Parathyroid adenoma (tissue), 2 donors: ENCODE results near the gene NBAS.

Source experiments
- H2AFZ ChIP-seq: fragments of 300-600 bp; sonication (generic); one replicate; pipeline ENCODE4 v1.7.0; 2017; ENCODE audit warnings: antibody characterized with exemption, mild to moderate bottlenecking
- H3K27ac ChIP-seq: fragments of 300-600 bp; sonication (generic); one replicate; pipeline ENCODE4 v1.7.0; 2017
- H3K27me3 ChIP-seq: fragments of 300-600 bp; sonication (generic); one replicate; pipeline ENCODE4 v1.7.0; 2017; ENCODE audit warnings: low read length; ENCODE audit not compliant: control insufficient read depth, insufficient read depth
- H3K36me3 ChIP-seq: fragments of 300-600 bp; sonication (generic); one replicate; pipeline ENCODE4 v1.7.0; 2017; ENCODE audit warnings: low read length; ENCODE audit not compliant: control insufficient read depth, insufficient read depth
- H3K4me1 ChIP-seq: fragments of 300-600 bp; sonication (generic); one replicate; pipeline ENCODE4 v1.7.0; 2017; ENCODE audit warnings: control low read depth
- H3K4me2 ChIP-seq: fragments of 300-600 bp; sonication (generic); one replicate; pipeline ENCODE4 v1.7.0; 2017; ENCODE audit warnings: low read length
- H3K4me3 ChIP-seq: fragments of 300-600 bp; sonication (generic); one replicate; pipeline ENCODE4 v1.7.0; 2017; ENCODE audit warnings: low read depth, low read length
- H3K79me2 ChIP-seq: fragments of 300-600 bp; sonication (generic); one replicate; pipeline ENCODE4 v1.7.0; 2017; ENCODE audit warnings: control low read depth
- H3K9ac ChIP-seq: fragments of 300-600 bp; sonication (generic); one replicate; pipeline ENCODE4 v1.7.0; 2017; ENCODE audit warnings: mild to moderate bottlenecking
- H3K9me3 ChIP-seq: fragments of 300-600 bp; sonication (generic); one replicate; pipeline ENCODE4 v1.7.0; 2017; ENCODE audit warnings: low read length; ENCODE audit not compliant: control insufficient read depth
- TF ChIP-seq, protein P1 (sequence below): fragments of 300-600 bp; sonication (generic); IDR thresholded peaks from one replicate; pipeline ENCODE4 v1.7.0; 2017; ENCODE audit warnings: antibody characterized with exemption, mild to moderate bottlenecking
- donor health status: primary hyperparathyroidism.

The NBAS gene

DNA sequence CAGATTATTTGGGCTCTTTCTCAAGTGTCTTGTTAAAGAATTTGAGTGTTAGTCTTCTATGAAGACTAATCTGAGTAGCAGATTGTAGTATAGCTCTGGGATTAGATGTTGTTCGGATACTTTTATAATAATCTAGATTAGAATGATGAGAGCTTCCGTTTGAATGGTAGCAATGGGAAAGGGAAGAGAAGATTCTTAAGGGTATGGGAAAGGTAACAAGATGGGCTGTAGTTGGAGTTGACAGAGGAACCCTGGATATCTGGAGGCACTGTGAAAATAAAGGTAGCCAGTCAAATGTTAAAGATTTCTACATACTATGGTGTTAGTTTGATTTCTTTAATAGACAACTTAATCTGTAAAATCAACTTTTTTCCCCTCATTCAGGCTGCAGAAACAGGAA lies 35.2 kb upstream of the NBAS start:
- no peaks in the 10 kb centered on the region for H3K9me3 ChIP-seq
- no peaks in the 10 kb centered on the region for H3K4me1 ChIP-seq
- no peak overlapping the region for H3K27ac ChIP-seq
- peaks cover 7% of the 10 kb centered on the region for H3K79me2 ChIP-seq
- H3K4me3 ChIP-seq, result no peak overlapping the region
- no peak overlapping the region for H3K4me2 ChIP-seq
- H3K27me3 ChIP-seq, result no peaks in the 10 kb centered on the region
- H3K36me3 ChIP-seq, result no peaks in the 10 kb centered on the region
- H3K9ac ChIP-seq, result no peak overlapping the region
- H2AFZ ChIP-seq, result no peak overlapping the region
- TF ChIP-seq, protein P1, sequence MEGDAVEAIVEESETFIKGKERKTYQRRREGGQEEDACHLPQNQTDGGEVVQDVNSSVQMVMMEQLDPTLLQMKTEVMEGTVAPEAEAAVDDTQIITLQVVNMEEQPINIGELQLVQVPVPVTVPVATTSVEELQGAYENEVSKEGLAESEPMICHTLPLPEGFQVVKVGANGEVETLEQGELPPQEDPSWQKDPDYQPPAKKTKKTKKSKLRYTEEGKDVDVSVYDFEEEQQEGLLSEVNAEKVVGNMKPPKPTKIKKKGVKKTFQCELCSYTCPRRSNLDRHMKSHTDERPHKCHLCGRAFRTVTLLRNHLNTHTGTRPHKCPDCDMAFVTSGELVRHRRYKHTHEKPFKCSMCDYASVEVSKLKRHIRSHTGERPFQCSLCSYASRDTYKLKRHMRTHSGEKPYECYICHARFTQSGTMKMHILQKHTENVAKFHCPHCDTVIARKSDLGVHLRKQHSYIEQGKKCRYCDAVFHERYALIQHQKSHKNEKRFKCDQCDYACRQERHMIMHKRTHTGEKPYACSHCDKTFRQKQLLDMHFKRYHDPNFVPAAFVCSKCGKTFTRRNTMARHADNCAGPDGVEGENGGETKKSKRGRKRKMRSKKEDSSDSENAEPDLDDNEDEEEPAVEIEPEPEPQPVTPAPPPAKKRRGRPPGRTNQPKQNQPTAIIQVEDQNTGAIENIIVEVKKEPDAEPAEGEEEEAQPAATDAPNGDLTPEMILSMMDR, result no peak

GRCh38 chr2:15595936-15596335 lies 34.8 kb upstream of the NBAS start:
- Histone ChIP-seq H3K9me3 (no peaks in the 10 kb centered on the region), H2AFZ (no peak overlapping the region), H3K36me3 (no peaks in the 10 kb centered on the region), H3K4me3 (no peak overlapping the region), H3K4me1 (no peaks in the 10 kb centered on the region), H3K79me2 (peaks cover 7% of the 10 kb centered on the region), H3K4me2 (no peak overlapping the region), H3K9ac (no peak overlapping the region), H3K27ac (no peak overlapping the region), H3K27me3 (no peaks in the 10 kb centered on the region)
- TF ChIP-seq, protein P1, result no peak

DNA sequence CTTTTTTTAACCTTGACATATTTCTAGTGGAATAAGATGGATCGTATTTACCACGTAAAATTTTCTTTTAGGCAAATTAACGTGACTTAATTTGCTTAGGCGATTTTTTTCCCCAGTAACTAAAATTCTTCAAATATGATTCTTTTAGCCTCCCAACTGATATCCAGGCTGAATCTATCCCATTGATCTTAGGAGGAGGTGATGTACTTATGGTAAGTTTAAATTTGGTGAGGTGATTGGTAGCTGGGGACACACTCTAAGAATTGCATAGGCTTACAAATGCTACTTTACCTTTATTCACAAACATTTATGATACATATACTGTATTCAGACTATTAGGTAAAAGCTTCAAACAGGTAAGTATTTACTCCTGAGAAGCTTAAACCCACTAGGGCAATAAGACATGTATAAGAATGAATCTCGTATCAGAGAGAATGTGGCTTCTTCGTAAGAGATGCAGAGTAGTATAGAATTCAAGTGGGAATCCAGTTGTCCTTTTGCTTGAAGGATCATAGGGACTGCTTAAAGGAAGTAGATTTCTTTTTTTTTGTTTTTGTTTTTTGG lies 34.3 kb upstream of the NBAS start:
- no peak overlapping the region for H3K9ac ChIP-seq
- H3K36me3 ChIP-seq, result no peaks in the 10 kb centered on the region
- H3K9me3 ChIP-seq, result no peaks in the 10 kb centered on the region
- TF ChIP-seq, protein P1, result no peak
- H3K27ac ChIP-seq, result no peak overlapping the region
- H3K4me3 ChIP-seq, result no peak overlapping the region
- H3K4me1 ChIP-seq, result no peaks in the 10 kb centered on the region
- H3K4me2 ChIP-seq, result no peak overlapping the region
- no peaks in the 10 kb centered on the region for H3K27me3 ChIP-seq
- peaks cover 7% of the 10 kb centered on the region for H3K79me2 ChIP-seq
- no peak overlapping the region for H2AFZ ChIP-seq

DNA sequence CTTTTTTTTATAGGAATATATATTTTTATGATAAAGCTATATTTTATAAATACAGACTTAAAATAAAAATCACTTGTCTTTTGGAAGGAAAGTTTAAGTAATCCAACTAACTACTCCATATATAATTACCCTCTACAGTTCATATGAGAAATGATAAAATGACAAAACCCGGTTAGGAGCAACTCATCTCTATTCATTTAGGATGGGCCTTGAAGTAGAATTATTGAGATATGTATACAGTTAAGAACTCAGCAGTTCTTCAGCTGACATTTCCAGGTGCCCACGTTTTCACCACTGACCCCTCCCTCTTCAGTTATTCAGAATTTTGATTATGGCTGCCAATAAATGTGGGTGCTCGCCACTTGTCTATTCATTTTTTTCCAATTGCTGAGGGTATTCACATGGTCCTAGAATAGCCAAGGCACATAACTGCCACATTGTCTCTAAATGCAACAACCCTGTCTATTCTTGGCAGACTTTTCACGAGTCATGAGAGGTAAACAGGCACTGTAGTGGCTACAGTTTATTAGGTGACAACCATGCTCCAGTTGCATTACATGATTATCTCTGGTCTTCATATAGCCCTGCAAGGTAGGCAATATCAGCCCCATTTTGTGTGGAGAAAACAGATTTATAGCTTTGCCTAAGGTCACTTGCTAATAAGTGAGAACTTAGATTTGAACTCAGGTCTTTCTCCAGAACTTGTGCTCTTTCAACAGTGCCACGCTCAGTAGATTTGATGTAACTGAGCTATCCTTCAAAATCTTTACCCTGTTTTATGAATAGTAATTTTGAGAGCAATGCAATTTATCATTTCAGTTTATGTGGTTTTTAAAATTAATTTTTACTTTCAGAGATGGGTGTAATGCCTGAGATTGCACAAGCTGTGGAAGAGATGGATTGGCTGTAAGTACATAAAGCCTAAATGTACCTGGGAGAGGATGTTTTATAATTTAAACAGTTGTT lies 33.4 kb upstream of the NBAS start:
- Histone ChIP-seq H3K9me3 (no peaks in the 10 kb centered on the region), H3K79me2 (peaks cover 7% of the 10 kb centered on the region), H3K4me3 (no peak overlapping the region), H3K4me2 (peak overlapping the region; percentile 15), H3K27ac (no peak overlapping the region), H3K9ac (no peak overlapping the region), H3K27me3 (no peaks in the 10 kb centered on the region), H2AFZ (no peak overlapping the region), H3K4me1 (no peaks in the 10 kb centered on the region), H3K36me3 (no peaks in the 10 kb centered on the region)
- TF ChIP-seq, protein P1, result no peak
